Measurements from ENCODE around the gene KRTAP5-8.
"Not testable (repeated sequence)": the region's sequence is repeated elsewhere in the genome, so short reads cannot be mapped to it uniquely, and the experiment has no call there.

KRTAP5-8 gene

DNA sequence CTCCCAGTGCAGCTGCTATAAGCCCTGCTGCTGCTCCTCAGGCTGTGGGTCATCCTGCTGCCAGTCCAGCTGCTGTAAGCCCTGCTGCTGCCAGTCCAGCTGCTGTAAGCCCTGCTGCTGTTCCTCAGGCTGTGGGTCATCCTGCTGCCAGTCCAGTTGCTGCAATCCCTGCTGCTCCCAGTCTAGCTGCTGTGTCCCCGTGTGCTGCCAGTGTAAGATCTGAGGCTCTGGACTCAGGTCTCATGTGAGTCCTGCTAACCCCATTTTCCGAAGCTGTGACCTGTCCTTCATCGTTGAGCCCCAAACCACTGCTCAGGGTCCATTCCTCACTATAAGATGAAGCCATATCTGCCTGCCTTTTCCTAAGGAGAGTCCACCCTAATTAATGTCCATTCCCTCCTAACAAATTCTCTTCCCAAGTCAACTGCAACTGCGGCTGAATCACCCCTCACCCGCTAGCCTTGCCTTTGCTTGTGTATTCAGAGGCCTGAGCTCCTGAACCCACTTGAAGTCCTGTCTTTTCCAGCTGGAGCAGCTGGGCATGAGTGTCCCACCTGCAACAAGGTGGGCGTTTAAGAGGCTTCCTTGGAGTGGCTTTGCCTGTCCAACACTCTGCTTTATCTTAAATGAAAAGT, 10.1 kb upstream of the KRTAP5-8 start:
- no peak for DNase-seq (ENCODE audit: low spot score)
- in situ Hi-C loops (cut with MboI; ENCODE audit: low pct_unique_long_range_greater_than_20kb, low sequenced_read_pairs, unreplicated experiment), result loop anchor here (5.0 kb wide), 1 partner anchor 35 kb away; no protein-coding TSS in a partner anchor
- TF ChIP-seq, protein P1, sequence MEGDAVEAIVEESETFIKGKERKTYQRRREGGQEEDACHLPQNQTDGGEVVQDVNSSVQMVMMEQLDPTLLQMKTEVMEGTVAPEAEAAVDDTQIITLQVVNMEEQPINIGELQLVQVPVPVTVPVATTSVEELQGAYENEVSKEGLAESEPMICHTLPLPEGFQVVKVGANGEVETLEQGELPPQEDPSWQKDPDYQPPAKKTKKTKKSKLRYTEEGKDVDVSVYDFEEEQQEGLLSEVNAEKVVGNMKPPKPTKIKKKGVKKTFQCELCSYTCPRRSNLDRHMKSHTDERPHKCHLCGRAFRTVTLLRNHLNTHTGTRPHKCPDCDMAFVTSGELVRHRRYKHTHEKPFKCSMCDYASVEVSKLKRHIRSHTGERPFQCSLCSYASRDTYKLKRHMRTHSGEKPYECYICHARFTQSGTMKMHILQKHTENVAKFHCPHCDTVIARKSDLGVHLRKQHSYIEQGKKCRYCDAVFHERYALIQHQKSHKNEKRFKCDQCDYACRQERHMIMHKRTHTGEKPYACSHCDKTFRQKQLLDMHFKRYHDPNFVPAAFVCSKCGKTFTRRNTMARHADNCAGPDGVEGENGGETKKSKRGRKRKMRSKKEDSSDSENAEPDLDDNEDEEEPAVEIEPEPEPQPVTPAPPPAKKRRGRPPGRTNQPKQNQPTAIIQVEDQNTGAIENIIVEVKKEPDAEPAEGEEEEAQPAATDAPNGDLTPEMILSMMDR (IDR thresholded peaks at IDR 0.05; ENCODE audit: extremely low read depth, insufficient read depth, missing control alignments), result no peak

DNA sequence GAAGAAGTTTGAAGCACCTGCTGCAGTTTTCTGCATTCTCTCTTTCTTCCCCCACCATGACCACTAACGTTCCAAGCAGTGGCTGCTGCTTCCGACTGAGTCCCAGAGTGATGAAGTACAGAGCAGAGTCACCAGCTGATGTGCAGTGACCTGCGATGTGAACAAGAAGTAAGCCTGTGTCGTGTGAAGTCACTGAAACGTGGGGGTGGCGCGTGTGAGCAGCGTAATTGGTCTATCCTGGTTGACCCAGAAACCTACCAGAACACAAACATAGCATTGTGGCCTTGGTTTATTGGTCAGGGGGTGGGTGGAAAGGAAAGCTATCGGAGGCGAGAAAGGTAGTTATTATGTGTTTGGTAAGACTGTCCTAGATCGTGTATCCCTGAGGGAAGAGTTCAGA, 7.2 kb upstream of the KRTAP5-8 start:
- TF ChIP-seq, protein P1 (IDR thresholded peaks at IDR 0.05; ENCODE audit: extremely low read depth, insufficient read depth, missing control alignments), result no peak
- DNase-seq (ENCODE audit: low spot score), result peak; percentile 56
- in situ Hi-C loops (cut with MboI; ENCODE audit: low pct_unique_long_range_greater_than_20kb, low sequenced_read_pairs, unreplicated experiment), result no loop called here

DNA sequence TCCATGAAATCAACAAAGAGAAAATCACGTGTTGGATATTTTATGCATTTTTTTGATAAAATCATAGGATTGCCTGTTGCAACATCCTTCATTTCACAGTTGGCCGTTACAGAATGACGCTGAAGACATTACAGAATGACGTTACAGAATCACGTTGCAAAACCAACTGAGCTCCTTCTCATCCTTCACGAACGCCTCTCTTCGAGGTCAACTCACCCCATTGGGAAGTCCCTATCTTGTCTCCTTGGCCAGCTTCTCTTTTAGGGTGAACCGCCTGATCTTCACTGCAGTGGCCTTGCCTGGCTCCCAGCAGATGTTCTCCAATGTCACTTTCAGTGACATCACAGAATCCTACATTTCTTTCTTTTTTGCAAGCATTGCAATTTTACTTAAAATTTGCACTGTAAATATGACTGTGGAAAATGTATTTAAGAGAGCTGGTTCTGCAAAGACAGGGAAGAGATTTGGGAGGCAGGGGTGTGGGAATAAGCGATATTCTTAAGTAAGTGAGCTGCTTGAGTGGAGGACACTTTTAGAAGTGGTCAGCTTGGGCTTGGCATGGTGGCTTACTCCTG, 5.7 kb upstream of the KRTAP5-8 start:
- DNase-seq (ENCODE audit: low spot score), result no peak
- TF ChIP-seq, protein P1 (IDR thresholded peaks at IDR 0.05; ENCODE audit: extremely low read depth, insufficient read depth, missing control alignments), result no peak
- in situ Hi-C loops (cut with MboI; ENCODE audit: low pct_unique_long_range_greater_than_20kb, low sequenced_read_pairs, unreplicated experiment), result no loop called here

DNA sequence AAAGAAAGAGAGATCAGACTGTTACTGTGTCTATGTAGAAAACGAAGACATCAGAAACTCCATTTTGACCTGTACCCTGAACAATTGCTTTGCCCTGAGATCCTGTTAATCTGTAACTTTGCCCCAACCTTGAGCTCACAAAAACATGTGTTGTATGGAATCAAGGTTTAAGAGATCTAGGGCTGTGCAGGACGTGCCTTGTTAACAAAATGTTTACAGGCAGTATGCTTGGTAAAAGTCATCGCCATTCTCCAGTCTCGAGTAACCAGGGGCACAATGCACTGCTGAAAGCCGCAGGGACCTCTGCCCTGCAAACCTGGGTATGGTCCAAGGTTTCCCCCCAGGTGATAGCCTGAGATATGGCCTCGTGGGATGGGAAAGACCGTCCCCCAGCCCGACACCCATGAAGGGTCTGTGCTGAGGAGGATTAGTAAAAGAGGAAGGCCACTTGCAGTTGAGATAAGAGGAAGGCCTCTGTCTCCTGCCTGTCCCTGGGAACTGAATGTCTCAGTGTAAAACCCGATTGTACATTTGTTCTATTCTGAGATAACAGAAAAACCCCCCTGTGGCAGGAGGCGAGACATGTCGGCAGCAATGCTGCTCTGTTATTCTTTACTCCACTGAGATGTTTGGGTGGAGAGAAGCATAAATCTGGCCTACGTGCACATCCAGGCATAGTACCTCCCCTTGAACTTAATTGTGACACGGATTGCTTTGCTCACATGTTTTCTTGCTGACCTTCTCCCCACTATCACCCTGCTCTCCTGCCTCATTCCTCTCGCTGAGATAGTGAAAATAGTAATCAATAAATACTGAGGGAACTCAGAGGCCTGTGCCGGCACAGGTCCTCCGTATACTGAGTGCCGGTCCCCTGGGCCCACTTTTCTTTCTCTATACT, 2.9 kb upstream of the KRTAP5-8 start:
- in situ Hi-C loops (cut with MboI; ENCODE audit: low pct_unique_long_range_greater_than_20kb, low sequenced_read_pairs, unreplicated experiment); DNase-seq (ENCODE audit: low spot score): not testable (repeated sequence)

DNA sequence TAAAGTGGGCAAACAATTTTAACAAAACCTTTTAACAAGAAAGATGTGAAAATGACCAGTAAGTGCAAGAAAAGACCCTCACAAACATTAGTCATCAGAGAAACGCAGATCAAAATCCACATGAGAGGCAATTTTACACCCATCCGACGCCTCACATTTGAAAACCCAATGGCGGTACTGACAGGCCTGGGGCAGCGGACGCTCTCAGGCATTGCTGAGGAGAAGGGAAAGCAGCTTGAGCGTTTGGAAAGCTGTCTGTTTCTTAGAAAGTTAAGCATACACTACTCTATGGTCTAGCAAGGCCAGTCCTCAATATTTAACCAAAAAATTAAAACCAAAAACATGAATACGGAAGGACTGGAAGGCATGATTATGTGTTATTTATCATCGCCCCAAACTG, 2.0 kb upstream of the KRTAP5-8 start:
- DNase-seq (ENCODE audit: low spot score), result no peak
- in situ Hi-C loops (cut with MboI; ENCODE audit: low pct_unique_long_range_greater_than_20kb, low sequenced_read_pairs, unreplicated experiment), result no loop called here

DNA sequence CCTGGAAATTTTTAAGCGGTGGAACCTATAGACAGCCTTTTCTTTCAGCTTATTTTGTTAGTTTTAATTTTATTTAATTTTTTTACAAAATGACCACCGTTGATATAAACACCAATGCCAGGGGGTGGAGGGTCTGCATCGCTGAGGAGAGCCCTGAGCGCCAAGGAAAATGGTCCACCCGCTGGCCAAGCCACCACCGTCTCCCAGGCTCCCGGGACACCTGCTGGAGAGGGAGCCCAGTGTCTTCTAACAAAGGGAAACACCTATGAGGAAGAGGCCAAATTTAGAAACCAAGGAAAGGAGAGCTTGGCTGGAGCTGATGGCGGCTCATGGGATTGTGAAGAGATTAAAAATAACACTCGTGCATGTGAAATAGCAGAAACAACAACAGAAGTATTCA, 288 bp upstream of the KRTAP5-8 start:
- in situ Hi-C loops (cut with MboI; ENCODE audit: low pct_unique_long_range_greater_than_20kb, low sequenced_read_pairs, unreplicated experiment), result no loop called here
- TF ChIP-seq, protein P1 (IDR thresholded peaks at IDR 0.05; ENCODE audit: extremely low read depth, insufficient read depth, missing control alignments), result no peak
- DNase-seq (ENCODE audit: low spot score), result no peak

More for the DNA sequence above, 2.0 kb upstream of the KRTAP5-8 start:
- TF ChIP-seq, protein P1 (IDR thresholded peaks at IDR 0.05; ENCODE audit: extremely low read depth, insufficient read depth, missing control alignments), result no peak

DNA sequence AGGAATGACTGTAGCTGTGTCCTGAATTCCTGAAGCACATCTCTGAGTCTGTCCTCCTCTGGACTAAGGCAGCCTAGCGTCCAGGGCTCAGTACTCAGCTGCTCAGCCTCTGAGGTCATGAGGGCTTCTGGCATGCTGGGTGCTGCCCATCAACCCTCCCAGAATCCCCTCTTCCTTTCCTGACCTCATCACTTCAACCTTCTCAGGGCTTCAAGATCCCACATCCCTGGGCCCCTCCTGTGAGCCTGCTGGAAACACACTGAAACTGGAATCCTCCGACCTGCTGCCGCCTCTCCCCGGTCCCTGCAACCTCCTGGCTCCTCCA, 803 bp downstream of the KRTAP5-8 start:
- TF ChIP-seq, protein P1 (IDR thresholded peaks at IDR 0.05; ENCODE audit: extremely low read depth, insufficient read depth, missing control alignments), result no peak
- in situ Hi-C loops (cut with MboI; ENCODE audit: low pct_unique_long_range_greater_than_20kb, low sequenced_read_pairs, unreplicated experiment), result no loop called here
- no peak for DNase-seq (ENCODE audit: low spot score)
